ELF-1 (cell line): Measurements from ENCODE around the gene MAPKBP1.
"Not testable (repeated sequence)": the region's sequence is repeated elsewhere in the genome, so short reads cannot be mapped to it uniquely, and the experiment has no call there.

Experiments used
- DNase-seq: peaks from one replicate; pipeline ENCODE4 v3.0.0-alpha.2; 2016; ENCODE audit warnings: low read depth, low spot score

MAPKBP1 gene

GRCh38 chr15:41827880-41828806 lies 53.9 kb downstream of the MAPKBP1 start, which contains the start of gene JMJD7:
Gene JMJD7, plus strand, starts transcription at chr15:41828092. Its CDS starts 33 bp downstream, at chr15:41828125.
- DNase-seq, result peak; percentile 71

GRCh38 chr15:41828807-41829141 lies 54.5 kb downstream of the MAPKBP1 start:
- DNase-seq, result no peak

DNA sequence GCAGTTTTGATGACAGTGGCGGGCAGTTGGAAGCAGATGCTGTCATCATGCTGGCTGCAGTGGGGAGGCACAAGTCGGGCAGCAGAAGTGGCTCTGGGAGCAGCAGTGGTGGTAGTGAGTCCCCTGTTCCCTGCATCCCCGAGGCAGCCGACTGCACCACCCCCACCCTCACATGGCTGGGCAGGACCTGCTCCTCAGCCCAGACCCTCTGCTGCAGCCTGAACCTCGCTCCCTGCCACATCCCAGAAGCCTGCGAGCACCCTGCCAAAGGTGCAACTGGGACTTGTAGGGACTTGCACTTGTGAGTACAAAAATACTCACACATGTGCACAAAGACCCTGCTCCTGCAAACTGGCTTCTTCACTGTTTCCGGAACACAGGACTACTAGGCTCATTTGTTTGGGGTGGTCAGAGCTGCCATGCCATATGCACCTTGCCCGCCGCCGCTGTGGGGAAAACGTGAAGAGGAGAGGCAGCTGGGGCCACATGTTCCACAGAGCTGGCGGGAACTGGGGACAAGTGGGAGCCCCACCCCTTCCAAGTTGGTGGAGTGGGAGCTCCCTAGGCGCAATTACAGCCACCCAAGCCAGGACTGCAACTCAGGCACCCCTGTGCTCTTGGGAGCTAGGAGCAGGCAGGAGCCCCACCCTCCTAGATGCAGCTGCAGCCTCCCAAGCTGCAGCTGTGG lies 55.8 kb downstream of the MAPKBP1 start:
- no peak for DNase-seq

DNA sequence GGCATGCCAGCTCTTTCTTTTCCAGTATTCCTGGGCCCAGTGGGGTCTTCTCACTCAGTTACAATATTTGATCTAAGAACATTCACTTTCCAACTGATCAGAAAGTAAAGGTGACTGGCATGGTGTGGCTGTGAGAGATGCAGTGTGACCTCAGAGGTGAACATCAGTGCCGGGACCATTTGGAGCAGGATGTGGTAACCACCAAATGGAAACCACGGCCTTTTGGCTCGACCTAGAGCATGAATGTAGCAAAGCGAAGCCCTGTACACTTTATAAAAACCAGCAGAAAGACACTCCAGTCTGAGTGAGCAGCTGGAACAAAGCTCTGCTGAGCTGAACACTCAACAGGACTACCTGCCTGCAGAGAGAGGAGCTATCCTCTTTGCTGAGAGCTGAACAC lies 57.0 kb downstream of the MAPKBP1 start:
- DNase-seq, result not testable (repeated sequence)

- no peak for DNase-seq
Measured at GRCh38 chr15:41832208-41832607, 57.9 kb downstream of the MAPKBP1 start.

- DNase-seq, result no peak
Measured at GRCh38 chr15:41832875-41833274, 58.6 kb downstream of the MAPKBP1 start.

GRCh38 chr15:41834096-41834495 lies 59.8 kb downstream of the MAPKBP1 start:
- DNase-seq, result no peak

DNA sequence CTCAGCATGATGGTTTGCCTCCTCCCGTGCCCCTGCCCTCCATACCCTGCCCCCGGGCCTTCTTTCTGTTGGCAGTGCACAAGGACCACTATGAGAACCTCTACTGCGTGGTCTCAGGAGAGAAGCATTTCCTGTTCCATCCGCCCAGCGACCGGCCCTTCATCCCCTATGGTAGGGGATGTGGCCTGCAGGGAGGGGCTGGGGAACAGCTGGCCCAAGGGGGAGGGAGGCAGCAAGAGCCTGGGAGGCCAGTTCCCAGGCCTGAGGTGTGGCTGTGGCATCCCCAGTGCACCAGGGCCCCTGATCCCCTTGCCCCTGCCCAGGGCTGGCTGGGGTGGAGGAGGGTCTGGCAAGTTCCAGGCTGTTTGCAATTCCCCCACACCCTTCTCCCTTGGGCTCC lies 61.8 kb downstream of the MAPKBP1 start:
- DNase-seq, result no peak

- no peak for DNase-seq
Measured at GRCh38 chr15:41836713-41837454, 62.6 kb downstream of the MAPKBP1 start.

DNA sequence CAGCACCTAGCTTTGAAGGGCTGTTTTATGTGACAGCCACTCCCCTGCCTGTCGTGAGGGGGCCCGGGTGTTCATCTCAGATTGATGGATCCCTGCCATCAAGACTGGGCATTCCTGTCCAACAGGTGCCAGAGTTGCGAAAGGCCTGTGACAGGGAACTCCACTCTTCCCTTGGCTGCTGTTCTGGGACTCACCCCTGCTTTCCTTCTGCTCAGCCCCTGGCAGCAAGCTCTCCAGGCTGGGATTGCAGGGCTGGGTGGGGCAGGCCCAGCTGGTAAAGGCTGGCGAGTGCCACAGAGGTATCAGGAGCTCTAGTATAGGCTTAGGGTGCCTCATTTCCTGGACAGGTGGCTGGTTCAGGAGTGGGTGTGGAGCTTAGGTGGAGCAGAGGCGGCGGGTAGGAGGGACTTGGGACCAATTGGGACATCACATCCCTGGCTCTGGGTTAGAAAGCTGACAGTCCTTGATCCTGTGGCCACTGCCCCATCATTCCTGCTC lies 64.2 kb downstream of the MAPKBP1 start, which contains the start of gene PLA2G4B:
Gene PLA2G4B, plus strand, starts transcription at position 448 of the 498 bp plus-strand sequence. CDS start 67 bp downstream, outside the sequence.
- no peak for DNase-seq

DNA sequence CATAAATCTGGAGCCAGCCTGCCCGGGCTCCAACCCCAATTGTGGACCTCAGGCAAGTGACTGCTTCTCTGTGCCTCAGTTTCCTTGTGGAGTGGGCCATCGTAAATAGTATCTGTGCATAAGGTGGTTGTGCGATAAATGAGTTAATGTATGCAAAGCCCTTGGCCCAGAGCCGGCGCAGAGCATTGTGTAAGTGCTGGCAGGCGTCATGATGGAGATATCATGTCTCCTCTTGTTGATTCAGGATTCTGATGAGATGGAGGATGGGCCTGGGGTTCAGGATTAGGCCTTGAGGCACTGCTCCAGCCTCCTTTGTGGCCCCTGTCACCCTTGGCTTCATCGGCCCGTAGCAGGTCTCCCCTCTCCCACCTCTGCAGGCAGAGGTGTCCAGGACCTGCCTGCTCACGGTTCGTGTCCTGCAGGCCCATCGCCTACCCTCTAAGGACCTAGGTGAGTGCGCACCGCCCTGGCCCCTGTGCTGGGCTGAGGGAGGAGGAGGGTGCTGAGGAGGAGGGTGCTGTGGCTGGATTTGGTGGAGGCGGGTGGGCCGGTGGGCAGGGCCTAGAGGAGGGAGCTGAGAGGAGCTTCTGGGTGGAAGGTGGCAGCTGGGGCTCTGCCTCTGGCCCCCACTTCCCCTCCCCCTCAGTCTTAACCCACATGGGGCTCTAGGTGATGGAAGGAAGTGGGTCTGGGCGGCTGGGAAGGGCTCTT lies 65.7 kb downstream of the MAPKBP1 start:
- DNase-seq, result no peak

- no peak for DNase-seq
Measured at GRCh38 chr15:41840673-41841072, 66.4 kb downstream of the MAPKBP1 start.

- no peak for DNase-seq
Measured at GRCh38 chr15:41841131-41841530, 66.8 kb downstream of the MAPKBP1 start.

GRCh38 chr15:41842229-41842628 lies 67.9 kb downstream of the MAPKBP1 start:
- no peak for DNase-seq

GRCh38 chr15:41843571-41843970 lies 69.3 kb downstream of the MAPKBP1 start:
- no peak for DNase-seq

DNA sequence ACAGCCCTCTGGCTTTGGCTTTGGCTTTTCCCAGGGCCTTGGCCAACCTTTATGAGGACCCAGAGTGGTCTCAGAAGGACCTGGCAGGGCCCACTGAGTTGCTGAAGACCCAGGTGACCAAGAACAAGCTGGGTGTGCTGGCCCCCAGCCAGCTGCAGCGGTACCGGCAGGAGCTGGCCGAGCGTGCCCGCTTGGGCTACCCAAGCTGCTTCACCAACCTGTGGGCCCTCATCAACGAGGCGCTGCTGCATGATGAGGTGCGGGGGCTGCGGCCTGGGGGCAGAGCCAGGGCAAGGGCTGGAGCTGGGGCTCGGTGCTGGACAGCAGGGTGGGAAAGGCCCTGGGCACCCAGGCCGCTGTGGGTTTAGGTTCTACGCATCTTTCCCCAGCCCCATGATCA lies 70.5 kb downstream of the MAPKBP1 start:
- no peak for DNase-seq

DNA sequence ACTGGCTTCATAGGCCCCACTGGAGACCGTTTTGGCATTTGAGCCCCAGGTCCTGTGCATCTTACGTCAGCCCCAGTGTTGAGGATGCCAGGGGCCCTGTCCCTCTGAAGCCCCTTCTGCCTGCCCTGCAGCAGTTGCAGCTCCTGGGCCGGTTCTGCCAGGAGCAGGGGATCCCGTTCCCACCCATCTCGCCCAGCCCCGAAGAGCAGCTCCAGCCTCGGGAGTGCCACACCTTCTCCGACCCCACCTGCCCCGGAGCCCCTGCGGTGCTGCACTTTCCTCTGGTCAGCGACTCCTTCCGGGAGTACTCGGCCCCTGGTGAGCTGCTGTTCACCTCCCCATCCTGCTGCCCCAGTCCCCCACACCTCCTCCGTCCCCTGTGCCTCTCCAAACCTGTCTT lies 72.9 kb downstream of the MAPKBP1 start:
- DNase-seq, result no peak

DNA sequence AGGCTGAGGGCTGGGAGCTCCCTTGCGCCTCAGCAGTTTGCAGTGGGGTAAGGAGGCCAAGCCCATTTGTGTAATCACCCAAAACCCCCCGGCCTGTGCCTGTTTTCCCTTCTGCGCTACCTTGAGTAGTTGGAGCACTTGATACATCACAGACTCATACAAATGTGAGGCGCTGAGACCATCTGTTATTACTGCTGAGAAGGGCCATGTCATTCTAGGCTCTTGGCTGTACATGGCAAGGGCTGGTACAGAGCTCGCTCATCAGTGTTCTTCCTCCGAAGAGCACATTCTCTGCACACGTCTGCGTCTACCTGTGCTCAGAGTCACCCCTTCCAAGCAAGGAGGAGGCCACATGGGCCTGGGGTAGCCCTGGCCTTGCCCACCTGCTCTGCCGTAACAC lies 73.7 kb downstream of the MAPKBP1 start:
- no peak for DNase-seq

- no peak for DNase-seq
Measured at GRCh38 chr15:41848631-41849030, 74.3 kb downstream of the MAPKBP1 start.

DNA sequence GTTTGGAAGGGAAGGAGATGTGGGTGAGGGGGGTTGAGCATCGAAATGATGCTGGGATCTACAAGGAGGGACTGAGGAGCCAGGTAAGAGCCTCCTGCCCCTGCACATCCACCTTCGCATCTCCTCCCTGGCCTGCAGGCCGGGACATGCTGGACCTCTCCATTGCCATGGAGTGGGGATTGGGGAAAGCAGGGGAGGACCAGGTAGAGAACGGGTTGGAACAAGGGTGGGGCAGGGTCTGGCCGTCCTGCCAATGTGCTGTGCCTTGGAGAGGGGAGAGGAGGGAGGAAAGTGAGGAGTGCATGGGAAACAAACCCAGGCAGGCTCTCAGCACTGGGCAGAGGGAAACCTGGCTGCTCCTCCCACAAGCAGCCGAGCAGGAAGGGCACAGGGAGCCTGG lies 74.9 kb downstream of the MAPKBP1 start:
- DNase-seq, result no peak

DNA sequence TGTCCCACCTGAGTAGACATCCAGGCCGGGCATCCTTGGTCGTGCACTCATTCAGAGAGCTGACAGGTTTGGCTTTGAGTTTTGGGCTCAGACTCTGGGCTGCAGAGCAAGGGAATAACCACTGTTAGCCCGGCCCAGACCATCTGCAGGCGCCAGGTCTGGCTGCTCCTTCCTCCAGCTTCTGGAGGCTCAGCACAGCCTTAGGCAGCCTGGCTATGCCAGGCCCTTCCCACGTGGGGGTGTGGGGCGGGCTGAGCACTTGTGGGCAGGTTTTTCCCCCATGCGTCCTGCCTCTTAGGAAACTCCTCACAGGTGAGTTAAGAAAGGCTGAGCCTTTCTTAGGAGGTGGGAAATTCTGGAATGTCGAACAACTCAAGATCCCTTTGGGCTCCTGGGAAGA lies 75.6 kb downstream of the MAPKBP1 start:
- DNase-seq, result no peak
